Measurements from ENCODE around the gene ABHD12.

Gene ABHD12

GRCh38 chr20:25289886-25290597 is 100.6 kb downstream of the ABHD12 start:
- no peak for DNase-seq (ENCODE audit: low read depth)

- no peak for DNase-seq (ENCODE audit: low read depth)
Measured at GRCh38 chr20:25288291-25289181, 102.1 kb downstream of the ABHD12 start.

GRCh38 chr20:25287631-25288290 is 102.9 kb downstream of the ABHD12 start:
- no peak for DNase-seq (ENCODE audit: low read depth)

GRCh38 chr20:25286917-25287316 is 103.7 kb downstream of the ABHD12 start:
- no peak for DNase-seq (ENCODE audit: low read depth)

- DNase-seq (ENCODE audit: low read depth): no peak
Measured at GRCh38 chr20:25285856-25286798, 104.5 kb downstream of the ABHD12 start.

GRCh38 chr20:25285091-25285647 is 105.5 kb downstream of the ABHD12 start:
- no peak for DNase-seq (ENCODE audit: low read depth)

GRCh38 chr20:25284131-25284601 is 106.5 kb downstream of the ABHD12 start:
- DNase-seq (ENCODE audit: low read depth): no peak

- no peak for DNase-seq (ENCODE audit: low read depth)
Measured at GRCh38 chr20:25283221-25283951, 107.2 kb downstream of the ABHD12 start.

GRCh38 chr20:25282796-25283195 is 107.8 kb downstream of the ABHD12 start:
- no peak for DNase-seq (ENCODE audit: low read depth)

GRCh38 chr20:25282034-25282781 is 108.4 kb downstream of the ABHD12 start:
- DNase-seq (ENCODE audit: low read depth): no peak

GRCh38 chr20:25281541-25281991 is 109.1 kb downstream of the ABHD12 start:
- no peak for DNase-seq (ENCODE audit: low read depth)

- no peak for DNase-seq (ENCODE audit: low read depth)
Measured at GRCh38 chr20:25280574-25281535, 109.8 kb downstream of the ABHD12 start.

- DNase-seq (ENCODE audit: low read depth): no peak
Measured at GRCh38 chr20:25280051-25280573, 110.5 kb downstream of the ABHD12 start.

- no peak for DNase-seq (ENCODE audit: low read depth)
Measured at GRCh38 chr20:25279403-25279802, 111.2 kb downstream of the ABHD12 start.

GRCh38 chr20:25278636-25279361 is 111.8 kb downstream of the ABHD12 start:
- DNase-seq (ENCODE audit: low read depth): no peak

- no peak for DNase-seq (ENCODE audit: low read depth)
Measured at GRCh38 chr20:25277941-25278521, 112.6 kb downstream of the ABHD12 start.
